CD4-positive, alpha-beta T cell treated with Interleukin-17A for 4 hours (primary cell): Measurements from ENCODE around the gene PTRH1.

Source experiments
- DNase-seq: peaks from one replicate; pipeline ENCODE4 v3.0.0-alpha.2; 2020; ENCODE audit warnings: mixed read lengths

The PTRH1 gene

GRCh38 chr9:127694890-127695720 lies 20.4 kb downstream of the PTRH1 start:
- no peak for DNase-seq

- DNase-seq: no peak
Measured at GRCh38 chr9:127693697-127694096, 21.8 kb downstream of the PTRH1 start.

- DNase-seq: no peak
Measured at GRCh38 chr9:127693143-127693542, 22.3 kb downstream of the PTRH1 start.

DNA sequence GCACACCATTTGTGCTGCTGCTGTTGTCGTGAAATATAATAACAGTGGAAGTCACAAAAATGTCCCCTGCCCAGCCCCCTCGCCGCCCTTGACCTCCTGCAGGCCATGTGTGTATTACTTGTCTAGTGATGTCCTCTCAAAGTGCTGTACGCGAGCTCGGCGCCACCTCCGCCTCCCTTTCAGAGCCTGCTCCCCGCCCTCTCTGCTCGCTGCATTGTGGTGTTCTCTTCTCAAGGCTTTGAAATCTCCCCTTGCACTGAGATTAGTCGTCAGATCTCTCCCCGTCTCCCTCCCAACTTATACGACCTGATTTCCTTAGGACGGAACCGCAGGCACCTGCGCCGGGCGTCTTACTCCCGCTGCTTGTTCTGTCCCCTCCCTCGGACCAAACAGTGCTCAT lies 23.4 kb downstream of the PTRH1 start:
- DNase-seq: no peak

DNA sequence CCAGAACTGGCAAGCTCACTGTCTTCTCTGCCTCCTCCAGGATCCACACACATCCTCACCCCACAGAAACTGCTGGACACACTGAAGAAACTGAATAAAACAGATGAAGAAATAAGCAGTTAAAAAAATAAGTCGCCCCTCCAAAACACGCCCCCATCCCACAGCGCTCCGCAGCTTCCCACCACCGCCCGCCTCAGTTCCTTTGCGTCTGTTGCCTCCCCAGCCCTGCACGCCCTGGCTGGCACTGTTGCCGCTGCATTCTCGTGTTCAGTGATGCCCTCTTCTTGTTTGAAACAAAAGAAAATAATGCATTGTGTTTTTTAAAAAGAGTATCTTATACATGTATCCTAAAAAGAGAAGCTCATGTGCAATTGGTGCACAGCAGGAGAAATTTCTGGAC lies 24.7 kb downstream of the PTRH1 start:
- no peak for DNase-seq

GRCh38 chr9:127689329-127690000 lies 26.0 kb downstream of the PTRH1 start:
- no peak for DNase-seq

DNA sequence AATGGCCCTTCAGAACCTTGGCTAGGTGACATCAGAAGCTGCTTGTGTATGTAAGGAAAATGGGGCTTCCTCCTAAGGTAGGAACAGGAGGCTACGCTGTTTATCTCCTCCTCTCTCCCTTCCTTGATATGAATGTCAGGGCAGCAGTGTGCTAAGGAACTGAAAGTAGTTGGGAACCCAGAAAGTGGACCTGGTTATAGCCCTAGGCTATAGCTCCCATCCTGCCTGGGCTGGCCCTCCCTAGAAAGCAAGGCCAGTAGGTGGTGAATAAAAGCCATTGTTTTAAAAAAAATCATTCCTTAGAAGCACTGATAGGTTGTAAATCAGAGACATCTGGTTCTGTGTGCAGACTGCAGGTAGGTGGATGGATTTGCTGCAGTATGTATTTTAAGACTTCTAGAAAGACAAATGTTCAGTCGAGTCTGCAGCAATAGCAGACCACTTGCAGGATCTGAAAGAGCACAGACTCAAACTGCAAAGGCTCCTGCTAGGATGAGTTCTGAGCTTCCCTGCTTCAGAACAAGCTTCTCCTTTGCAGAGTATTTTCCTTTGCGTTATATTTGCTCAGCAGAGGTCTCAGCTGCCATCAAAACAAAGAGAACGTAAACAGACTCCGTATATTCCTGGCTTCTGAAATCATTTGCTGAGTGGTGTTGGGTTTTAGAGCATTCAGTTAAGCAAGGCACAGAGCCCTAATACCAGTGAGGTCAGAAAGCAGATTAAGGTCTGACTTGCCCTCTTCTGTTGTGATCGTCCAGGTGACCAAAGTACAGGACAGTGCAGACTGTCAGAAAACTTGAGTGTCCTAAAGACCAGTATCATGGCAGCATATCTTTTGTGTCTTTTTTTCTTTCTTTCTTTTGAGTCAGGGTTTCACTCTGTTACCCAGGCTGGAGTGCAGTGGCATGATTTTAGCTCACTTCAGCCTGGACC lies 28.7 kb downstream of the PTRH1 start:
- no peak for DNase-seq

GRCh38 chr9:127684576-127684975 lies 30.9 kb downstream of the PTRH1 start:
- DNase-seq: no peak

- no peak for DNase-seq
Measured at GRCh38 chr9:127683723-127684122, 31.7 kb downstream of the PTRH1 start.

DNA sequence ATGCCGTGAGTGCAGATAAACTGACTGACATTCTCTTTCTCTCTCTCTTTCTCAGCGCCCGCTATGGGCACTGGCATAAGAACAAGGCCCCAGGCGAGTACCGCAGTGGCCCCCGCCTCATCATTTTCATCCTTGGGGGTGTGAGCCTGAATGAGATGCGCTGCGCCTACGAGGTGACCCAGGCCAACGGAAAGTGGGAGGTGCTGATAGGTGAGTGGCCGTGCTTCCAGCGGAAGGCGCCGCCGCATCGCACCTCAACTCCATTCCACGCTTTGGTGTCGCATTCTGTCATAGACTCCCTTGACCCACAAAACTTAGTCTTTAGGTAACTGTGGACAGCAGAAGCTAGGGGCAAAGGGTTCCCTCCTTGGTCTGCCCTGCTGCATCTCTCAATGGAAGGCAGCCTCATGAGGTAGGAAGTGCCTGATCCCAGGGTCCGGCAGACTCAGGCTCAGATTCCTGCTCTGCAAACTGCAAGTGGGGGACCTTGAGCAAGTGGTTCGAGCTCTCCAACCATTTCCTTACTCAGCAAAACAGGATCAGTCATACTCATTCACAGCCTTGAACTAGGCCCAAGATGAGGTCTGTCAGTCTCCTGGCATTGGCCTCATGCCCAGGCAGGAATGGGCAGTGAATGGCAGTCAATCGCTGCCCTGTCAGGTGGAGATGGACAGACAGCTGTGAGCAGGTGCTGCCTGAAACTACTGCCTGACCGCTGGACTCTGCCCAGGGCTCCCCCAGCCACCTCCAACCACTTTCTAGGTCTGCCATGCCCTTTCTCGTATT lies 32.9 kb downstream of the PTRH1 start:
- DNase-seq: no peak

DNA sequence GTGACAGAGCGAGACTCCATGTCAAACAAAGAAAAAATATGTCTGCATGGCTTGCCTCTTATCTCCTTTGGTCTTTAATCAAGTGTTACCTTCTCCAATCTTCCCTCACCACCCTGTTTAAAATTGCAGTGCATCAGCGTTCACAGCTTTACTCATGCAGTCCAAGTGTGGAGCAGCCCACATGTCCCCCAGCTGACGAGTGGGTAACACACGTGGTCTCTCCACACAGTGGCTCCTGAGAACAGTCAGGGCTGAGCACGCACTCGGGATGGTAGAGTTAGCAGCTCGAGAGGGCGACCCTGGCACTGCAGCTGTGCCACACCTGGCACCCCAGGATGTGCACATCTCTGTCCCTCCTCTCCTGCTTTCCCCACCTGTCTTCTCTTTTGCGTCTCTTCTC lies 34.6 kb downstream of the PTRH1 start:
- DNase-seq: no peak

GRCh38 chr9:127680226-127680625 lies 35.2 kb downstream of the PTRH1 start:
- no peak for DNase-seq

- no peak for DNase-seq
Measured at GRCh38 chr9:127679506-127679905, 36.0 kb downstream of the PTRH1 start.

- DNase-seq: no peak
Measured at GRCh38 chr9:127676638-127677037, 38.8 kb downstream of the PTRH1 start.

DNA sequence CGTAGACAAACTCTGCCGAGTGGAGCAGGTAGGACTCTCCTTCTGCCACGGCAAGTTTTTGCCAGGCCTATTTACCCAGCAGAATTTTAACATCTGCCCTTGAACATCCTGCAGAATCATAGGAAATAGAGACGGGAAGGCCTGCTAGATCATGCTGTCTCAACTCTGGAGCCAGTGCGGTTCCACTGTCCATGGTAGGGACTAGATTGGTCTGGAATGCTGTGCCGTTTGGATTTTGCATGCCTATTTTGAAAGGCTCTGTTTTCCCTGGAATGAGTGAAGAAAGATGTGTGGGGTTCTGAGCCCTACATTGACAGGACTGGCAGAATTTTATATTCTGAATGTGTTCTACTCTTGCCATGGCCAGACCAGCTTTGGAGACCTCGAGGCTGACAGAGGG lies 42.2 kb downstream of the PTRH1 start:
- DNase-seq: no peak

DNA sequence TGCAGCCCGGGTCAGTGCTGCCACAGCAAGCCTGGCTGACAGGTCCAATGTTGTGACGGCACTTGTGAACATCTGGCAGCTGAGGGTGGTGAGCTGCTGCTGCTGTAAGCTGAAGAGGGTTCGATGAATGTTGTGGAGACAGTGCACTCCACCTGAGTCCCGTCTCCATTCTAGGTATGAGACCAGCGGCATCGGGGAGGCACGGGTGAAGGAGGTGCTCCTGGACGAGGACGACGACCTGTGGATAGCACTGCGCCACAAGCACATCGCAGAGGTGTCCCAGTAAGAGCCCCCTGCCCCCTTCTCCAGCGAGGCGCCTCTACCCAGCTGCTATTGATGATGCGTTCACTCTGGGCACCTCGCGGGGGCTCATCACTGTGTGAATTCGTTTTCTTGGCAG lies 47.6 kb downstream of the PTRH1 start:
- DNase-seq: no peak

- DNase-seq: no peak
Measured at GRCh38 chr9:127667127-127667844, 48.2 kb downstream of the PTRH1 start.

DNA sequence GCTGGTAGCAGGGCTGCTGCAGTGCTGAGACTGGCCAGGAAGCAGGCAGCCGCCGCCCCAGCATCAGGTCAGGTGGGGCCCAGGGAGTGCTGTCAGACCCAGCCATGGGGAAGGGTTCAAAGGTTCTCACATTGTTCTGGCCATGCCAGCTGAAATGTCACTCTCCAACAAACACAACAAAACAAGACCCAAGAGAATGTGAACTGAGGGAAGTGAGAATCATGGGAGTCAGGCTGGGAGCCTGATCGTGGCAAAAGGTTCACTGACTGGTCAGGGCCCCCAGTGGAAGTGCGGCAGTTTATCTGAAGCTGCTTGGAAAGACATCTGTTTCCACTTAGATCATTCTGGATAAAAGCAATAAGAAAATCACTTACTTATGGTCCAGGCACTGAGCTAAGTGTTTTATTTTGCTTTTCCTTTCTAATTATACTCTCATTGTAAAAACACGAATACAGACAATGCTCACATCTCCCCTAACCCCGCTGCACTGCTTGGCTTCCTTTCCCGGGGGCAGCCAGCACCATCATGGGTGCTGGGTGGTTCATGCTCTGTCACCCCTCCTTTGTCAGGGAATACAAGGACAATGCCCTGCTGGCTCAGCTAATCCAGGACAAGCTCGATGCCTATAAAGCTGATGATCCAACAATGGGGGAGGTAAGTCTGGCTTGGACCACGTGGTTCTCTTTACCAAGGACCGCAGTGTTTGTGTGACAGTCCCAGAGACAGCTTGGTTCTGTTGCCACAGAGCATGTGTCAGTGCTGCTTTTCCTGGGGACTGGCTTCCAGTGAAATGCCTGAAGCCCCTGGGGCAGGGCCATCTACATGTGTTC lies 50.6 kb downstream of the PTRH1 start:
- no peak for DNase-seq

DNA sequence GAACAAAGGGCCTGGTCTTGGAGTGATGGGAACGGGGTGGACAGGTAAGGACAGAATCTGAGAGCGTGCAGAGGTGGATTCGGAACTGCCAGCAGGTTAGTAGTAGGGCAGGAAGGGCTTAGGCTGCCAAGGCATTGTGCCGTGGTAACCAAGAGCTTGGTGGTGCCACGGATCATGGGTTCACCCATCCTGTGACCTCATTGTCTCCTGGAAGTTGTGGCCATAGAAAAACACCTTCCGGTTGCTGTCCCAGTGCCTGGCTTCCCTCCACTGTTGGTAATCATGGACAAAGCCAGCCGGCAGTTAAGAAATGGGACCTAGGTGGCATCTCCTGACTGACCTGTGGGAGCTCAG lies 51.2 kb downstream of the PTRH1 start:
- no peak for DNase-seq
